Inflammatory macrophage treated with lipopolysaccharide for 1 hour (primary cell): Measurements from ENCODE around the gene SGMS2.

ENCODE experiments used
- DNase-seq, 2 donors: peaks; one replicate each; pipeline ENCODE4 v3.0.0-alpha.2; 2020 to 2022

Gene SGMS2

GRCh38 chr4:107824350-107825071 lies at the start of gene SGMS2:
Gene SGMS2, plus strand, starts transcription at chr4:107824932. Its CDS starts 70,622 bp downstream, at chr4:107895554.
- DNase-seq = peak; percentile 97 to 98

DNA sequence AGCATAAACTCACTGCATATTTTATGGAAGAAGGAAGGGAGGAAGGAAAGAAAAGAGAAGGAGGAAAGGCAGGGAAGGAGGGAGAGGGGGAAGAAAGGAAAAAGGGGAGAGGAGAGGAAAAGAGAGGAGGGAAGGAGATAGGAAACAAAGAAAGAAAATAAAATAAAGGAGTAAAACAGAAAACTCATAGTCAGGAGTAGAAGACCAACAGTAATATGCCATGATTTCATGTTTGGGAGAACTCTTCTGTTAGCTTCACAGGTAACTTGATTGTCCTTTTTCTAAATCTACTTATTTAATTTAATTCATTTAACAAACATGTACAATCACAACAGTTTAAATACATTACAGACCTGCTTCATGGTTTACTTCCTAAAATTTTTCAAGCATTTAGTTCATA lies 46.8 kb upstream of the SGMS2 start:
- DNase-seq = no peak

GRCh38 chr4:107778784-107779530 lies 45.8 kb upstream of the SGMS2 start:
- no peak for DNase-seq

DNA sequence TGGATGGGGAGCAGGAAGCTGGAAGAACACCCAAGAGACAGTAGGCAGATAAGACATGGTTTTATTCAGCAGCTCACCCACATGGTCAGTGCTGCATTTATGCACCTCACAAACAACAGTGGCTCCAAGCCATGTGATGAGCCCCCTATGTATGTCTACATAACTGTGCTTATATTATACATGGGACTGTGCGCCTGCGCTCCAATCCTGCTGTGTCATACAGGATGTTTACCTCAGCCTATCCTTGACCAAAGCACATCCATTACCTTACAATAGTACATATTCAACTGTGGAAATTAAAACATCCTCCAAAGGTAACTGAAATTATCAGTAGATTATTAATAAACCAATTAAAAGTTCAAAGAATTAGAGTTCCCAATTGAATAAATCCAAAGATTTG lies 44.1 kb upstream of the SGMS2 start:
- DNase-seq = no peak

DNA sequence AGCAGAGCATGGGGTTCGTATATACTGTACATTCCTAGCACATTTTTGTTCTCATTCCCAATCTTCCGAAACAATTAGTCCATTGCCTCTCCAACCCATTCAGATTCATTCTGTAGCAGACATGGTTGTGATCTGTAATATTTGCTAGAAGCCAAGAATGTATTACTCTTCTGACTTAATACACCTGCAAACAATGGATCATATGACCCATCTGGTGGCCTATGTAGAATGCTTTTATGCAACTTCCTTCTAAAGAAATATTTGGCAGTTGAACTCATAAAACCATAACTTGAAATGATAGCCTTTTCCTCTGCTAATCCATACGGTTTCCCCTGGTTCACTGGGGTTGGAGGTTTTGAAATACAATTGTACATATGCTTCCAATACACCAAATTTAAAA lies 32.8 kb upstream of the SGMS2 start:
- no peak for DNase-seq

GRCh38 chr4:107792711-107793110 lies 32.0 kb upstream of the SGMS2 start:
- peak in 1 of 2 donors; percentile 41 for DNase-seq

DNA sequence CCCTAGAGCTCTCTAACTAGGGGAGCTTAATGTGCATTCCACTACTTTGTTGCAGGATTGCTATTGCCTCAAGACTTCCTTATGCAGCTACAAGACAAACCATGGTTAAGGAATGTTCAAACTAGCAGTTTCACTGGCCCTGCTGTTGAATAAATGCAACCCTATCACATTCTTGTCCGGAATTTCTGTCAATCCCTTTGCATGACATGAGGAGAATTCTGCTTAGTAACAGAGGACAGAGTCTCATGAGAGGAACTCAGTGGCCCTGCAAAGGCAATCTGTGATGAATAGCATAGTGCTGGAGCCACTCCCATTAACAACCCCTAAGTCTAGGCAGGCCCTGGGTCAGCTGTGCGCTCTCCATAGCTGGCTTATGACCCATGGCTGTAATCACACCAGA lies 30.7 kb upstream of the SGMS2 start:
- no peak for DNase-seq

DNA sequence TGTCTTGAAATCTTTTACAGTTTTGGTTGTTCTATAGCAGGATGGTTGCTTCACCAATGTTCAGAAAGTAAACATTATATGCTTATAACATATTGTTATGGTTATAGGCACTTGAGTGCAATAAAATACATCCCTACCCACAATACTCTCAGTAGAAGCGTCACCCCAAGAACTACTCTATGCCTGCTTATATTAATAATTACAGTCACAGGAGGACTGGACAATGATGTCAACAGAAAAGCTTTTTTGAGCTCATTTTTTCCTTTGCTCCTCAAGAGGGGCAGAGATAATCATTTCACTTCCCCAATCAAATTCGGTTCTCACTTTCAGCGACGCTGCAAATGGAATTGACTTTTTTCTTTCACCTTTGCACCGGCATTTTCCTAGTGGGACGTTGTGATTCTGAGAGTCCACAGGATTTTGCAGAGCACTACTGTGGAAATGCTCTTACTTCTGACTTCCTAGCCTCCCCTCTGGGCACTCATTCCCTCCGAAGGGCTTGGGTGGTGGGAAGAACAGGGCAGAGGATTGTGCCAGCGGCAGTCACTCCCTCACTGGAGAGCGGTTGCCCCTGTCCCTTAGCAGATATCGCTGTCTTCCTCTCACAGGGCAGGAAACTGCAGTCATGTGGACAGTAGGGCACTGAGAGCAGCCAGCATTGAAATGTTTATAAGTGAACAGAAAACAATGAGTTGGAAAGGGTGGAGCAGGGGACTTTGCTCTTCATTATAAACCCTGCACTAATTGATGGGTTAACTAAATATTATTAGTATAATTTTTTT lies 24.9 kb upstream of the SGMS2 start:
- peak in 1 of 2 donors; percentile 21 for DNase-seq

DNA sequence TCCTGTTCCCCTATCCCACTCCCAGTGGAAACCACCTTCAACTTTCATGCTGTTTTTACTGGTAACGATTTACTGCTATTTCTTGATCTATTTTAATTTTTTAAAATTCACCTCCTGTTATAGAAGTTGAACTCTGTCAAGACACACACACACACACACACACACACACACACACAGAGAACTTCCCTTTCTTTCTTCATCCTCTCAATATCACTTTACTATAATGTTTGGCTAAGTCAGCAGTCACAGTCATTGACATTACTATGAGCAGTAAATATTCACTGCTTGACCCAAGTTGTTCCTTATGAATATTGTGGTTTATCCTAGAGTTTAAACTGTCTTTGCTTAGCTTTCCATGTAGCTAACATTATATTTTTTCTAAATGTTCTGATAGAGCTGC lies 24.0 kb upstream of the SGMS2 start:
- DNase-seq = peak; percentile 55 to 78

DNA sequence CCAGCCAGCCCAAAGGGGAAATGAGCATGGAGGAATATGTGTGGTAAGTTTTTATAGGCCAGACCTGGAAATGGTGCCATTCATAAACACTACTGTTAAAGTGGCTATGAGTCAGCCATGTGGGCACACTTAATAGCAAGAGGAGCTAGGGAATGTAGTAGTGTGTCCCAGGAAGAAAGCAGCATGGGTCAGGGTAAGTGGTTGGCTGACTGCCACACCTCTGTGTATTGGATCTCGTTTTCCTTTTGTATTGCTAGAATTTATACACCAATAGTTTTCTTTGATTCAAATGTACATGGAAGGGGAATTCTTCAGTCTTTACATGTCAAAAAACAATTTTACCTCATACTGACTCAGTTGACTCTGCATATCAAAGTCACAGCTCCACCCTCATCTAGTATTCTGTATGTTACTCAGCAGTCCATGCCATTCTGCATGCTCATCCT lies 22.9 kb upstream of the SGMS2 start:
- no peak for DNase-seq

GRCh38 chr4:107804956-107805355 lies 19.8 kb upstream of the SGMS2 start:
- no peak for DNase-seq

- DNase-seq = no peak
Observed at GRCh38 chr4:107806196-107806595, 18.5 kb upstream of the SGMS2 start.

DNA sequence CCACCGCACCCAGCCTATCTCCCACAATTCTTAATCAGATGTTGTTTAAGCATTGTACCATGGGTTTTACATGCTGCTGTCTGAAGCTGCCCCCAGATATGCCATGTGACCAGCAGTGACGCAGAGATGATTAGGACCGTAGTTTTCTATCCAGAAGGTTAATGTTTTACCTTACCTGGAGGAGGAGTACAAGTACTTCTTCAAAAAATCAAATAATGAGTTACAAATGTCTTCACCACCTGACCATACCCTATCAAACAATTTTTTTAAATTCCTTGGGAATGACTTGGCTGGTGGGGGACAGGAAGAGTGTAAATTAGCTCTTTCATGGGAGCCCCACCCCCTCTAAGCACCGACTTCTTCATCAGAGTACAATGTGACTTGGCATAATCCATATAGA lies 16.2 kb upstream of the SGMS2 start:
- no peak for DNase-seq

DNA sequence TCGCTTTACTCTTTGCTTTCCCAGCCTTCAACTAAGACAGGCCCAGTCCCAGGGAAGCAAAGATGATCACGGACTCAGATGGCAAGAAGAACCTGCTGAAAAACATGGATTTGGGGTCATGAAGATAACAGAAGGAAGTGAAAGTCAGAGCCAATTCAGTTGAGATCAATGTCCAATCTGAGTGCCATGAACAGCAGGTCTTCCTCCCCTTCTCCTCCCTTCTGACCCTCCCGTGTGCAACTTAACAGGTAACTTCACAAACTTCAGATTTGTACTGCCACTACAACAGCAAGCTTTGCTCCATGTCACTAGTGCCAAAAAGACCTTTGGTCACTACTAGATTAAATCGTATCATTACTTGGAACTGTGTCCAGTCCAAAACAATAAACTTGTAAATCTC lies 15.5 kb upstream of the SGMS2 start:
- no peak for DNase-seq

DNA sequence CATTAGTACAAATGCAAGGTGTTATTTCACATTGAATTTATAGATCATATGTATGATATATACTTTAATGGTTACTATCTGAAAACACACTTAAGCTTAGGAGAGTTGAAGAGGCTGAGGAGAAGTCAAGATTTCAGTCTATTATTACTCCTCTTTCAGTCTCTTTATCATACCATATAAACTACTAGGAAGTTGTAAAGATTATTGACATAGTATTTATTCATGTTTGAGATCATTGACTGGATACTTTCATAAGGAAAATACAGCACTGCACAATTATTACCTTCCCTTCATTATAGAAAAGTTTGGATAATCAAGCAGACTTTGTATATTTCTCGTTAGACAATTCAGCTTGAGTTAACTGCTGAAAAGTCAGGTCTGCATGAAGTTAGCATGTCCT lies 10.0 kb upstream of the SGMS2 start:
- no peak for DNase-seq

- no peak for DNase-seq
Observed at GRCh38 chr4:107815158-107815557, 9.6 kb upstream of the SGMS2 start.

GRCh38 chr4:107818301-107818910 lies 6.3 kb upstream of the SGMS2 start:
- peak; percentile 65 to 72 for DNase-seq

DNA sequence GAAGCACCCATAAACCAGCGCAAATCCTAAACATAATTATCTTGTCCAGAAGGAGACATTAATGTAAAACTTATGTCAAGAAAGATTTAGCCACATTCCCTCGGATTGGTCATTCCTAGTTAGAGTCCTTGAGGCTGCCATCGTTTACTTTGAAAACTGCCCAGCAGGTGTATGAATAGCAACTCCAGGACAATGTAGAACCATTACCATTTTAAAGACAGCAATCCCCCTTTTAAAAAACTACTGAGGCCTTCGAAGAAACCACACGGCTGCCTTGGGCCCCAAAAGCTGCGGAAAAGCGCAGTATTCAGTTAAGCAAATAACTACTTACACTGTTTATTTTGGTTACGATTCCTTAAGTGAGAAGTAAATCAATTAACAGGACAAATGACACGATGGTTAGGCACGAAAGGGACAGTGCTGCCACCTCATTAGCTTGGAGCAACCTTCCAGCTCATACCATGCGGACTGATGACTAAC lies 822 bp upstream of the SGMS2 start:
- no peak for DNase-seq

GRCh38 chr4:107825072-107825824 lies 516 bp downstream of the SGMS2 start:
- DNase-seq = peak; percentile 58 to 63

- no peak for DNase-seq
Observed at GRCh38 chr4:107826421-107826980, 1.8 kb downstream of the SGMS2 start.

DNA sequence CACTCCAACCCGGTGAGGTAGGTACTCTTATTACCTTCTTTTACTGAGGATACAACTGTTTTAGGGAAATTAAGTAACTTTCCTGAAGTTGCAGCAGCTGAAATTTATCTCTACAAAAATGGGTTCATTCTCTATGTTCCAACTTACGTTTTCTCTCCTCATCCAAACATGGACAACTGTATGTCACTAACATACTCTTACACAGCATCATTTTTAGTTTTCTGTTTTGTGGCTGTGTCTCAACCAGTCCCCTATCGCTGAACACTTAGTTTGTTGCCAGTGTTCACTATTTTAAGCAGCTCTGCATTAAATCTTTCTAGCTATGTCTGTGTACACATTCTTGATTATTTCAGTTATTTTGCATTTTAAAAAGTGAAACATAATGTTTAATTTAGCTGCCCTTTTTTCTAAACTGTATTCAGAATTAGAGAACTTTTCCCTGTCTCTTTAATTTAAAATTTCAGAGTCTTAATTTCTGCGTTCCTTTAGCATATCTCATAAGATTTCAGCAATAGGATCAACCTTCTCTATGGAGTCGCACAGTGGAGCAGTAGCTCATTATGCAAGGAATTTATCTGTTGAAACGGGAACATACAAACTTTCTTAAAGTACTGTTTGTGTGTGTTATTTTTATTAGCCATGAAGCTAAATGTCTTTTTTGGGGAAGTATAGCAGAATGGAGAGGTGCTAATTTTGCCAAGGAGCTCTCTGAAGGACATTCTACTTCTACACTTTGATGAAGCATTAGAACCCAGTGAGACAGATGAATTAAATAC lies 3.8 kb downstream of the SGMS2 start:
- DNase-seq = no peak
